Measurements from ENCODE around the gene CST9L. TPM values are rescaled to one million over a fixed set of nuclear protein-coding genes. Genes with fewer than 3 reads are reported as not detected.
"Not testable (repeated sequence)": the region's sequence is repeated elsewhere in the genome, so short reads cannot be mapped to it uniquely, and the experiment has no call there.

CST9L gene
- polyA plus RNA-seq, 4 donors: not detected

GRCh38 chr20:23586735-23587525, 18.6 kb upstream of the CST9L start:
- no peak for DNase-seq (ENCODE audit: low read depth in 4 of 4, low spot score in 3 of 4)

DNA sequence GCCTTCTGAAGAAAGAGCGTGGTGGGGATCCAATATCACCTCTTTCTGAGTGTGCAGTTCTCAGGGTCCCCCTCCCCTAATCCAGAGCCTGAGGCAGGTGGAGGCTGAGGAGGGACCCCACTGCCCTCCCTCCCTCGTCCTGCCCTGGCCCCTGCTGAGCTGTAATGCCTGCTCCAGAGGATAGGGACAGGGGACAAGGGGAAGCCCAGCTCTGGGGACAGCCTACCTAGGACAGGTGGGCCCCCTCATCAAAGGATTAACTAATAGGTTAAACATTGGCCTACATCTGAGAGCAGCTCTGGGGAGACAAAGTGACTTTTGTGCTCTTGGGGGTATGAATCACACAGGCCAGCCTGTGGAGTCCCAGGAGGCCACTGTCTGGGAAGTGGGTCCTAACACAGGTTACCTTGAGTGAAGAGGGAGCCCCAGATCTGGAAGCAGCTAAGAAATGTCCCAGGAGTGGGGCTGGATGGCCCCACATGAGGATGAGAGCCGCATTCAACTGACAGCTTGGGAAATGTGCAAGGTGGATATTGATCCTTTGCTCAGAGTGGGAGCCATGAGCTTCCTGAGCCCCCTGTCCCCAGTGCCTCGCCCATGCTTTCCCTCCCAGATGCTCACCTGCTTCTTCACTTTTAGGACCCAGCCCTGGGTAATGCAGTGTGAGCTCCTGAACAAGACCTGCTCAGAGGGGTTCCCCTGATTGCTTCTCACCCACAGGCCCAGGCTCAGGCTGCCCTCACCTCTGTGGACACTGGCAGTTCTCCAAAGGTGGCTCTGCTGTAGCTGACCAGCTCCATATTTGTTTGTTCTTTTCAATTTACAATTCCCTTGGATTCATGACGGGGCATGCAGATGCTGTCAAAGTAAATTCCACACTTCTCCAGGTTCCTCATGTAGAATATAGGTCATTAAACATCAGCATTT, 17.8 kb upstream of the CST9L start:
- DNase-seq (ENCODE audit: low read depth in 4 of 4, low spot score in 3 of 4): no peak

DNA sequence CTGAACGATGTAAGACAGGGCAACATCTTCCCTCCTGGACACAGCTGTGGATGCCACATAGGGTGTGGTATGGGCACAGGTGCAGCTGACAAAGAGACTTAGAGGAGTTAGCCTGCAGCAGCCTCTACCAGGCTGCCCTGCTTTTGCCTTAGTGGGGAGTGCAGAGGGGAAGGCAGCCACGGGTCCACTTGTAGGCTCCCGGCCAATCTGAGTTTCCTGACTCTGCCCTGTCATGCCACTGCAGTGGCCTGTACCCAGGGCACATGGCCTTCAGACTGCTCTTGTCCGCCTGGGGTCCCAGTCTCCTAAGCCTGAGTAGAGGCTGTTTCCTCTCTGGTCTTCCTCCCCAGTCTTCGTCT, 17.1 kb upstream of the CST9L start:
- DNase-seq (ENCODE audit: low read depth in 4 of 4, low spot score in 3 of 4): no peak

DNA sequence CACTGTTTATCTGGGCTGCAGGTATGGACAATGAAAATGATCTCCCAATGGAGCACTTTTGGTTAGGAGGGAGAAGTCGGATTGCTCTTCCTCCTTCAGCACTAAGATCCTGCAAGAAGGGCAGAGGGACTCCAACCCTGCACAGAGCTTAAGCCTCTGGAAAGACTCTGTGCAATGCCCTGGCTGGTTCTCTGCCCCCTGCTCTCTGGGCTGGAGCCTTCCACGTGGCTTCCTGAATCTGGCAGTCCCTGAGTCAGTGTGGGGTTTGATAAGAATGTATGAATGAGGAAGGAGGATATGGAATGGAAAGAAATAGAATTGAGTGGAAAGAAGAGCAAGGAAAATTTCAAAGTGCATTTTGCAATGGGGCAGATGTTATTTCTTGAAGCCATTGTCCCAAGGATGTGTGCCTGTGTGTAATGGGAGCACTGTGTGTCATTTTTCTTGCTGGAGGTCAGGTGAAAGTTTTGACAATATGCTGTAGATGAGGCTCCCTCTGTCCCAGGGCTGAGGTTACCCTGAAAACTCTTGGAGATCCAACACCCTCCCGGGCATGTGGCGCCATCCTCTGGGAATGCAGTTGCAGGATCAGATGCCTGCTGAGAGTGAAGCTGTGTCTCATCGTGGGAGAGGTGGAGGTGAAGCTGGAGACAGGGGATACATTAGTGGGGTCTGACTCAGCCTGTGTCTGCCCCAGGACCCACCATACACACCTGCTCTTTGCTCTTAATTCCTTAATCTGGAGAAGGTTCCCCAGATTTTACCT, 16.3 kb upstream of the CST9L start:
- no peak for DNase-seq (ENCODE audit: low read depth in 4 of 4, low spot score in 3 of 4)

GRCh38 chr20:23583526-23583925, 15.2 kb upstream of the CST9L start:
- DNase-seq (ENCODE audit: low read depth in 4 of 4, low spot score in 3 of 4): no peak

GRCh38 chr20:23582293-23582692, 14.0 kb upstream of the CST9L start:
- no peak for DNase-seq (ENCODE audit: low read depth in 4 of 4, low spot score in 3 of 4)

- DNase-seq (ENCODE audit: low read depth in 4 of 4, low spot score in 3 of 4): not testable (repeated sequence)
Measured at GRCh38 chr20:23581833-23582232, 13.5 kb upstream of the CST9L start.

GRCh38 chr20:23574977-23575376, 6.7 kb upstream of the CST9L start:
- no peak for DNase-seq (ENCODE audit: low read depth in 4 of 4, low spot score in 3 of 4)

- DNase-seq (ENCODE audit: low read depth in 4 of 4, low spot score in 3 of 4): no peak
Measured at GRCh38 chr20:23570178-23570760, 2.0 kb upstream of the CST9L start.

- no peak for DNase-seq (ENCODE audit: low read depth in 4 of 4, low spot score in 3 of 4)
Measured at GRCh38 chr20:23569570-23569969, 1.3 kb upstream of the CST9L start.

DNA sequence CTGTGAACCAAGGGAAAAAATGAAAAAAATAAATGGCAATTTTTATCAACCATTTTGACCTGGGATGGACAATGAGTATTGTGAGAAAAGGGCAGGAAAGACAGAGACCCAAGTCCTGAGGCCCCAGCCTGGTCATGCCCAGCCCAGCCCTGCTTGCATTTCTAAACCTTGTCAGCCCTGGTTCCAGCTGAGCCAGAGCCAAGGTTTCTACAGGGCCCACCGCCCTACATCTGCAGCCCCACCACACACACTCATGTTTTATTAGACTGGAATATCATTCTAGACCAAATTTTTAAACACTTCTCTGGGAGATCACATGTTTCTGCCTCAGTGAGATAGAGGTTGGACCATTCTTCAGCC, 667 bp upstream of the CST9L start:
- DNase-seq (ENCODE audit: low read depth in 4 of 4, low spot score in 3 of 4): no peak

- DNase-seq (ENCODE audit: low read depth in 4 of 4, low spot score in 3 of 4): no peak
Measured at GRCh38 chr20:23566199-23566932, 1.9 kb downstream of the CST9L start.

- no peak for DNase-seq (ENCODE audit: low read depth in 4 of 4, low spot score in 3 of 4)
Measured at GRCh38 chr20:23565503-23566045, 2.7 kb downstream of the CST9L start.

- DNase-seq (ENCODE audit: low read depth in 4 of 4, low spot score in 3 of 4): no peak
Measured at GRCh38 chr20:23564927-23565326, 3.4 kb downstream of the CST9L start.

DNA sequence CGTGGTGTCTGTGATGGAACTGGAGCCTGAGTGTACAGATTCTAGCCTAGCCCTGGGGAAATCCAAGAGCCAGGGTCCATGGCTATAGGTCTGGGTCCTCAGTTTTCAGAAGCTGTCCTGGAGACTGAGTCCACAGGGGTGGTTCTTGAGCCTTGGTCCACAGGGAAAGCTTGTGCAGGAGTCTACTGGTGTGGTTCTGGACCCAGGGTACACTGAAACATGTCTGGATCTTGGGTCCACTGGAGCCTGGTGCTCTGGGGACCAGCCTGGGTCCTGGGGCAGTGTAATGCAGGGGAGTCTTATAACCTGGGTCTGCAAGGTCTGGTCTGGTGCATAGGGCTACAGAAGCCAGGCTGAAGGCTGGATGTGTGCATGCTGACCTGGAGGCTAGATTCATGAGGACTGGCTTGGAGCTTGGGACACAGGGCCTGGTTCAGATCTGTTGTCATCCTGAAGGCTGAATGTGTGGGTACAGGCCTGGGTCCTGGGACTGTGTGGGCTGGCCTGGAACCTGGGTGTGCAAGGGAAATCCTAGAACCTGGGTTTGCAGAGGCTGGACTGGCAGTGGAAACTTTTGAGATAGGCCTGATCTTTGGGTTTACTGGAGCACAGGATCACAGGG, 5.5 kb downstream of the CST9L start:
- DNase-seq (ENCODE audit: low read depth in 4 of 4, low spot score in 3 of 4): no peak

GRCh38 chr20:23554401-23554800, 13.9 kb downstream of the CST9L start:
- no peak for DNase-seq (ENCODE audit: low read depth in 4 of 4, low spot score in 3 of 4)

DNA sequence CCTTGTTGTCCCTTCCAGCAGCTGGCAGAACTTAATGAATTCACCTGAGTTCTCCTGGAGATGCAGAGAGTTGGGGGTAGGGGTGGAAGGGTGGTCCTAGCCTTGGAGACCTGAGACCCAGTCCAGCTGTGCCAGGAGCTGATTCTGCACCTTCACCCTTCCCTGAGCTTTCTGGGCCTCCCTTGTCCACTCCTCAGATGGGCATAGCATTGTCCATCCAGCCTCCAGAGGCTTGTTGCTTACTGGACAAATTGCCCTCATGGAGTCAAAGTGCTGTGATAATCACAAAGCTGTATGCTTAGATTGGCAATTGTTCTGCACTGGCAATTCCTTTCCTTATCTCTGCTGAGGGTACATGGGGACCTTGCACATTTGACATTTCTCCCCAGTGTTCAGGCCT, 16.5 kb downstream of the CST9L start:
- no peak for DNase-seq (ENCODE audit: low read depth in 4 of 4, low spot score in 3 of 4)

- no peak for DNase-seq (ENCODE audit: low read depth in 4 of 4, low spot score in 3 of 4)
Measured at GRCh38 chr20:23551383-23551782, 16.9 kb downstream of the CST9L start.

GRCh38 chr20:23550227-23550626, 18.1 kb downstream of the CST9L start:
- no peak for DNase-seq (ENCODE audit: low read depth in 4 of 4, low spot score in 3 of 4)

All from right renal pelvis (tissue), 4 donors.